A172 (cell line): Measurements from ENCODE around the gene ZNF586. TPM values are rescaled to one million over a fixed set of nuclear protein-coding genes. Genes with fewer than 3 reads are reported as not detected.
A peak's percentile ranks its signal among the peaks of the same experiment; 100 is the strongest.
"Not testable (repeated sequence)": the region's sequence is repeated elsewhere in the genome, so short reads cannot be mapped to it uniquely, and the experiment has no call there.

Source experiments
- DNase-seq: peaks from one replicate; pipeline ENCODE4 v3.0.0-alpha.2; 2015; ENCODE audit warnings: low spot score
- total RNA-seq: library from RNA; depleted of rRNA; stranded (reverse); fragments of >200 nt; shearing (Covaris generic); gene quantifications from 2 replicates; pipeline ENCODE4 v1.2.3, GENCODE V29; 2014

The ZNF586 gene
- total RNA-seq, 1 experiment from 2014 or later, result 24.6 TPM

DNA sequence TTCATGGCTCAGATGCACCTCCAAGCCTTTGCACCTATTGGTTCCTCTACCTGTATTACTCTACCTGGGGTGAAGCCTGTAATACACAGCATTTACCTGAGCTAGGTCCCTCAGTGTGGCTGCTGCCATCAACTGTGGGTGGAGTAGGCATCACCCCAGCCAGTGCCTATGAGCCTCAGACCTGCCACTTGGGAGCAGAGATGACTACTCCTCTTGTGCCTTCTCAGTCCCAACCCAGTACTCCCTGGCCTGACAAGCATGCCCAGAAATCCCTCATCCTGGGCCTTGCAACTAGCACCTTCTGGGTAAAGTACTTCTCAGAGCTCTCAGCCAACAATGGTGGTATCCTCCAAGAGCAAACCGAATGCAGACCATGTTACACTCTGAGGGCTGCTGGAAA, 27.1 kb downstream of the ZNF586 start:
- DNase-seq, result not testable (repeated sequence)

DNA sequence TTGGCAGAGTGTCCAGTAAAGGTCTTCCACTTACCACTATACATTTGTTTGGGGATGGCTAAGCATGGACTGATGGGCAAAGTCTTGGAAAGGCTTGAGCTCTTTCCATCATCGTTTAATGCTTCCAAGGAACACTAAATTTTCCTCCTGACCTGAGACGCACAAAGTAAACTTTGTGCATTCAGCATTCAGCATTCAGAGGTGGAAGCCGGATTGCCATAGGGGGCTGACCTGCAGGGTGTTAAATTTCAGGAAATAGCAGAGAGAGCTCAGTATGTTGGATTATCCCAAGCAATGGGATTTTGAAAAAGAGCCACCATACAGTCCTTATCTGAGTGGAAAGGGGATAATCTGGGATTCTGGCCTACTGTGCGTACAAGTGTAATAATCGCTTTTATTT, 31.2 kb downstream of the ZNF586 start:
- DNase-seq, result no peak

DNA sequence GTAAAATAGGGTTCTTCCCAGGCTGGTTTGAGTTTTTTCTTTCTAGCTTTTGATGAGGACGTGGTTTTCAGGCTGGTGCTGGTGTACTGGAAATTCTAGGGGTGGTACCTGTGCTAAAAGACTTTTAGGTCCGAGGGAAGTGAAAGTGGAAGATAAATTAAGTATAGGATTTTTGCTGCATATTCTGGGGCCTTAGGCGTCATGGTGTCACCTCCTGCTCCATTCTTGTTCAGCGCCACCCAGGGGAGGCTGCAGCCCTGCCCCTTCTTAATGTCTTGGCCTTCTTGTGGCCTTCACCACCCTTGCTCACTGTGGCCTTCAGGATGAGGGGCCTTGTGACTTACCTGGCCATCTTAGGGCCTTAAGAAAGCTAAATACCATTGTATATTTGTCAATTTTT, 32.8 kb downstream of the ZNF586 start:
- DNase-seq, result no peak

DNA sequence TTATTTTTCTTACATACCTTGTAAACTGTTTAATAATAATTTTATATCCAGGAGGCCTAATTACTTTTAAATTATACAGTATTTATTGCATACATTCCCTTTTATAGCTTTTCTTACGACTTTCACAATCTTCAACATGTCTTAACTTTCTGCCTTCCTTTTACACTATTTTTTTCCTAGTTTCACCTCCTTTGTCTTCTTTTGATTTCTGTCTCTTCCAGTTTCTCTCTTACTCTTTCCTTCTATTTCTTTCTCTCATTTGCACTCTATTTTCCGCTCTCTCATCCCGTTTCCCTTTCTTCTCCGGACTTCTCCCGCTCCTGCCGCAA, 33.8 kb downstream of the ZNF586 start:
- no peak for DNase-seq

DNA sequence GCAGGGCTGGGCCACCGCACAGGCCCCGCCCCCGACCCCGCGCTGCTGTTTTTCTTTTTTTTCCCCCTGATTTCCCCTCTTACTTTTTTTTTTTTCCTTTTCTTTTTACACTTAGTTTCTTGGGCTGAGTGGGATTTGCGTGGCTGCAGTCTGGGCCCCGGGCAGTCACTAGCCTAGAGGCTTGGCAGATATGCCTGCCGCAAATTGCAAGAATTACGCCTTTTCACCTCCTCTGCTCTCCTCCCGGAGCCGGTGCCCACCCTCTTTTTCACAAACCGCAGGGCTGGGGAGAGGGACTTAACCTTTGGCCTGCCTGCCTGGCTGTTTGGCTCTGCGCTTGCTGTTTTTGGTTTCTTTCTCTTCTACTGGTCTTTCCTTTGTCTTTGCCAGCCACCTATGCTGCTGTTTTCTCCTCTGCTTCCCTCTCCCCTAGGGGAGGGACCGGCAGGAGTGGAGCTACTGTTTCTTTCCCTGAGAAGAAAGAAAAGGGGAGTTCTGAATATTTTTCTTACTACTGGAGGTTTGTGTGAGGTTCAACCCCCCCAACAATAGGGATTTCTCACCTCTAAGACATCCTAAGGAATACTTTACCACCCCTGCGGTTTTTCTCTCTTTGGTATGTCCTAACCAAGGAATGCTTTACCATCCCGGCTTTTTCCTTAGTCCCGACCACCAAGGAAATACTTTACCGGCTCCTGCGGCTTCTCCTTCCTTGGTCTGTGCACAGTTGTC, 34.3 kb downstream of the ZNF586 start:
- peak; percentile 93 for DNase-seq

DNA sequence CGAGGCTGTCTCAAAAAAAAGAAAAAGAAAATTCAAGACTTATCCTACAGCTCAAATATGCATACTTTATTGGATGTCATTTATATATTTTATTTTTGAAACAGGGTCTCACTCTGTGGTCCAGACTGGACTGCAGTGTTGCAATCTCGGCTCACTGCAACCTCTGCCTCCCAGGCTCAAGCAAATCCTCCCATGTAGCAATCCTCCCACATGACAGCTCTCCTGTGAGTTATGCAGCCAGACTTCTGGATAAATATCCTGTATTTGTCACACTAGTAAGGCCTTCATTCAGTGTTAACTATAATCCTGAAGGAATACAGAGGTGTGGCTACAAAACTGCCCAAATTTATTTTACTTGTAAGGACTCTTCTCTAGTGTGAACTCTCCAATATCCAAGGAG, 38.1 kb downstream of the ZNF586 start:
- DNase-seq, result no peak

DNA sequence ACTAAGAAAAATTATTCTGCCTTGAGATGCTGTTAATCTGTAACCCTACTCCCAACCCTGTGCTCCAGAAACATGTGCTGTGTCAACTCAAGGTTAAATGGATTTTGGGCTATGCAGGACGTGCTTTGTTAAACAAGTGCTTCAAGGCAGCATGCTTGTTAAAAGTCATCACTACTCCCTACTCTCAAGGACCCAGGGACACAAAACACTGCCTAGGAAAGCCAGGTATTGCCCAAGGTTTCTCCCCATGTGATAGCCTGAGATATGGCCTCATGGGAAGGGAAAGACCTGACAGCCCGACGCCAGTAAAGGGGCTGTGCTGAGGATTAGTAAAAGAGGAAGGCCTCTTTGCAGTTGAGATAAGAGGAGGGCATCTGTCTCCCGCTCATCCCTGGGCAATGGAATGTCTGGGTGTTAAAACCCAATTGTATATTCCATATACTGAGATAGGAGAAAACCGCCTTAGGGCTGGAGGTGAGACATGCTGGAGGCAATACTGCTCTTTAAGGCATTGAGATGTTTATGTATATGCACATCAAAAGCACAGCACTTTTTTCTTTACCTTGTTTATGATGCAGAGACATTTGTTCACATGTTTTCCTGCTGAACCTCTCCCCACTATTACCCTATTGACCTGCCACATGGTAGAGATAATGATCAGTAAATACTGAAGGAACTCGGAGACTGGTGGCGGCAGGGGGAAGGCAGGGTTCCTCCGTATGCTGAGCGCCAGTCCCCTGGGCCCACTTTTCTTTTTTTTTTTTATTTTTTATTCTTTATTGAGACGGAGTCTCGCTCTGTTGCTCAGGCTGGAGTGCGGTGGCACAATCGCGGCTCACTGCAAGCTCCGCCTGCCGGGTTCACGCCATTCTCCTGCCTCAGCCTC, 41.2 kb downstream of the ZNF586 start:
- not testable (repeated sequence) for DNase-seq

DNA sequence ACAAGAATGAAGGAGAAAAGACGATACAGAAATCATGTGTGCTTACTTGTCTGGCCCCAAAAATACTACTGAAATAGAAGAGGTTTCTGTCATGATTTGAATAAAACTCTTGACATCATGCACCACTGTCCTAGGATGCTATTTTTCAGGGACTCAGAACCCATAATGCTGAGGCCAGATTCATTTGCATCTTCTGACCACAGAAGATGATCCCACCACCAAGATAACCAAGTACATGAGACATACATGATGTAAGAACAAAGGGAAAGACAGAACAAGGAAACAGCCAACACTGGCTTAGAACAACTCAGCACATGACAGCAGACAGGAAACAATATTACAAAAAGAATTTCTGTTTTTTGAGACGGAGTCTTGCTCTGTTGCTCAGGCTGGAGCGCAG, 42.8 kb downstream of the ZNF586 start:
- DNase-seq, result no peak

DNA sequence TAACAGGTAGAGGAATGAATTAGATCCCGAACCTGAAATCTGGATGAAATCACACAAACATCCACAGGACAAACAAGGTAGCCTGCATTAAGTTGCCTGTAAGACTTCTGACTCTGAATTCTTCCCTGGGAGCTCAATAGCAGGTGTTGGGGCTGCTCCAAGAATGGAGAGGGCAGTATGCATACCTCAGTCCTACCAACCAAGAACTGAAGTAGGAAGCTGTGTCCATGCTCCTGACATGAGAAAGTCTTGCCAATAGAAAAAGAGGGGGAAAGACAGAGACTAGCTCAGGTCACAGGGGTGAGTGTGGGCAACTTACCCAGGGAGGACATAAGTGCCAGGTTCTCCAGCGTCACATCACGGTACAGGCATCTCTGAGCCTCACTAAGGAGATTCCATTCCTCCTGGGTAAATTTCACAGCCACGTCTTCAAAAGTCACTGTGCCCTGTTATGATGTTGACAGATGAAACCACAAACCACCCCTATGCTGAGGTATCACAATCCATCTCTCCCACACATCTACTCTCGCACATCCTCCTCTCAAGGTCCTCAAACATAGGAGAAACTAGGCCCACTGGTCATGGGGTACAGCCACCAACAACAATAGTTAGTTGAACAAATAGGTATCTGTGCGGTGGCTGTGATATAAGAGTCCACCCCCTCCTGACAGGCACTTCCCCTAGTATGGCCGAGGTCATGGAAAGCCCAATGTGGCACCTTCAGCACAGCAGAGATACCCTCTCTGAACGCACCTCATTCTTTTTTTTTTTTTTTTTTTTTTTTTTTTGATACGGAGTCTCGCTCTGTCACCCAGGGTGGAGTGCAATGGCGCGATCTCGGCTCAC, 43.7 kb downstream of the ZNF586 start:
- DNase-seq, result not testable (repeated sequence)

DNA sequence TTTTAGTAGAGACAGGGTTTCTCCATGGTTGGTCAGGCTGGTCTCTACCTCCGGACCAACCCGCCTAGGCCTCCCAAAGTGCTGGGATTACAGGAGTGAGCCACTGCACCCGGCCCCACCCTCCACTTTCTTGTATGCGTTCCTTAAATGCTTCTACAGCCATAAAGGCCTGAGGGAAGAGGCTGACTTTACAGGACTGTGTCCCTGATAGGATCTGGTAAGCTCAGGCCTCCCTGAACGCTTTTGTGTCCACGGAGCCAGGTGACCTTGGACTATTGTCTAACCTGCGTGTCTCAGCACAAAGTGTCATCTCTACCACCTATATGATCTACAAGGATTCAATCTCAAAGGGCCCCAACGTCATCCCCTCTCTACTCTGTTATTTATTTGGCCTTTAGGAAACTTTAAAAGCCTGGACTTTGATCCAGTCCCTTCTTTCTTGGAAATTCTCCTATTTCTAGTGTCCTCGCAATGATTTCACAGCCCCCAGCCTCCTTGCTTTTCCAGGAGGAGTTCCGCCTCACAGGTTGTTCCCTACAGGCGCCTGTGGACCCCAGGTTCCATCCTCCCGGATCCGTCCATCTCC, 44.5 kb downstream of the ZNF586 start:
- DNase-seq, result no peak

DNA sequence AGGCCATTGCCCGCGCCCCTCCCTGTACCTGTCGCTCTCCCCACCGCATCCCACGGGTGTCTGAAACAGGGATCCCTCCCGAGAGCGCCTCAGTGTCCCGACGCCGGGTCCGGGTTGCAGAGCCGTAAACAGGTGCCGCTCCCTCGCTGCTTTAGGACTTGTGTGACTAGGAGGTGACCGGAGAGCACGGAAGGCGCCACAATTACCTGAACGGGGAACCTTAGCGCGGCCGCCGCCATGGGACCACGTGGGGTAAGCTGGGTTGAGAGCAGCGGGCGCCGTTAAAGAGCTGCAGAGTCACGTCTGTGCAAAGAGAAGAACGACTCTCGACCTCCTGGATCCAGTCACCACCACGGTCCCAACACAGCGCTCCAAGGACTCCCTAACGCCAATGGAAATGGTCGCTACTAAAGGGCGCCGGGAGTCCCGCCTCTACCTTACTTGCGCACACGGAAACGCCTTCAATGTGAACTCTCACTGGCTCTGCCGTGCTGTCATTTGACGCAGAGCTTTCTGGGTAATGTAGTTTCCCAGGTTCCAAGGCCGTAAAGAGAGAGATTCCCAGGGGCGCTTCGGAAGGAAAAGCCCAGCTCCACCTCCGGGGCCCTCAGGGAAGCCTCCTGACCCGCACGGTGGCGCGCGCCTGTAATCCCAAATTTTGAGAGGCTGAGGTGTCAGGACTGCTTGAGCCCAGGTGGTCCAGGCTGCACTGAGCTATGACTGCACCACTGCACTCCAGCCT, 45.2 kb downstream of the ZNF586 start, which contains the start of gene ZNF552:
Gene ZNF552 (minus strand): TSS at position 409 of the 742 bp plus-strand sequence. CDS start 170 bp downstream, at position 239.
- peak; percentile 84 for DNase-seq

DNA sequence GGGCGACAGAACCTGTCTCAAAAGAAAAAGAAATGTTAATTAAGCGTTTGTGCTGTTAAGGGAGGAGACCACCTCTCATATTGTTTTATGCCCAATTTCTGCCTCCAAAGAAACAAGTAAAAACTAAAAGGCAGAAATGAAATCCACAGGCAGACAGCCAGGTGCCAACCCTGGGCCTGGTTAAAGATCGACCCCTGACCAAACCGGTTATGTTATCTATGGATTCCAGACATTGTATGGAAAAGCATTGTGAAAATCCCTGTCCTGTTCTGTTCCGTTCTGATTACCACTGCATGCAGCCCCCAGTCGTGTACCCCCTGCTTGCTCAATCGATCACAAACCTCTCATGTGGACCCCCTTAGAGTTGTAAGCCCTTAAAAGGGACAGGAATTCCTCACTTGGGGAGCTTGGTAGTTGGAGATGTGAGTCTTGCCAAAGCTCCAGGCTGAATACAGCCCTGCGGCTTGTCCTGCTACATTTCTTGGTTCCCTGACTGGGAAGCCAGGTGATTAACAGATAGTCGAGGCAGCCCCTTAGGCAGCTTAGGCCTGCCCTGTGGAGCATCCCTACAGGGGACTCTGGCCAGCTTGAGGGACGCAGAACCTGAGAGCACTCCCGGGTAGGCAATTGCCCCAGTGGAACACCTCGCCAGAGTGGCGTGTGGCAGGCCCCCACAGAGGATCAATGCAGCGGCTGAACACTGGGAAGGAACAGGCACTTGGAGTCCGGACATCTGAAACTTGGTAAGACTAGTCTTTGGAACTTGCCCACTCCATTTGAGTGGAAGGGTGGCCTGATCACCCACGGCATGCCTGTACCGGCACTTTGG, 46.0 kb downstream of the ZNF586 start:
- DNase-seq, result no peak

DNA sequence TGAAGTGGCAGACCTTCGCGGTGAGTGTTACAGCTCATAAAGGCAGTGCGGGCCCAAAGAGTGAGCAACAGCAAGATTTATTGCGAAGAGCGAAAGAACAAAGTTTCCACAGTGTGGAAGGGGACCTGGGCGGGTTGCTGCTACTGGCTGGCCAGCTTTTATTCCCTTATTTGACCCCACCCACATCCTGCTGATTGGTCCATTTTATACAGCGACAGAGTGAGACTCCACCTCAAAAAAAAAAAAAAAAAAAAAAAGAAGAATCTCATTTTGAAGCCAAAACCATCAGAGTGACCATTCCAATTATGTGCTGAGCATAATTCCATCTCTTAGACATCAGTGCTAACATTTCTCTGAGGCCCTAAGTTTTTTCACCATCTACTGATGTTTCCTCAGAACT, 47.2 kb downstream of the ZNF586 start:
- DNase-seq, result no peak

DNA sequence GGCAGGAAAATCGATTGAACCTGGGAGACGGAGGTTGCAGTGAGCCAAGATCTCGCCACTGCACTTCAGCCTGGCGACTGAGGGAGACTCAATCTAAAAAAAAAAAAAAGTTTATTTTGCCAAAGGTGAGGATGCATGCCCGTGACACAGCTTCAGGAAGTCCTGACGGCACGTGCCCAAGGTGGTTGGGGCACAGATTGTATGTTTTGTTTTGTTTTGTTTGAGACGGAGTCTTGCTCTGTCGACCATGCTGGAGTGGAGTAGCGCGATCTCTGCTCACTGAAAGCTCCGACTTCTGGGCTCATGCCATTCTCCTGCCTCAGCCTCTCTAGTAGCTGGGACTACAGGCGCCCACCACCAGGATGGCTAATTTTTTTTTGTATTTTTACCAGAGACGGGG, 48.5 kb downstream of the ZNF586 start:
- DNase-seq, result no peak

DNA sequence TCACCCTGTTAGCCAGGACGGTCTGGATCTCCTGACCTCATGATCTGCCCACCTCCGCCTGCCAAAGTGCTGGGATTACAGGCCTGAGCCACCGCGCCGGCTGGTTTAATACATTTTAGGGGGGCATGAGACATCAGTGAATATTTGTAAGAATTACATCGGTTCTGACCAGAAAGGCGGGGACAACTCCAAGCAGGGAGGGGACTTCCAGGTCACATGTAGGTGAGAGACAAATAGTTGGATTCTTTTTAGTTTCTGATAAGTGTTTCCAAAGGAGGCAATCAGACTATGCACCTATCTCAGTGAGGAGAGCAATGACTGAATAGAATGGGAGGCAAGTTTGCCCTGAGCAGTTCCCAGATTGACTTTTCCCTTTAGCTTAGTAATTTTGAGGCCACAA, 48.9 kb downstream of the ZNF586 start:
- DNase-seq, result no peak

DNA sequence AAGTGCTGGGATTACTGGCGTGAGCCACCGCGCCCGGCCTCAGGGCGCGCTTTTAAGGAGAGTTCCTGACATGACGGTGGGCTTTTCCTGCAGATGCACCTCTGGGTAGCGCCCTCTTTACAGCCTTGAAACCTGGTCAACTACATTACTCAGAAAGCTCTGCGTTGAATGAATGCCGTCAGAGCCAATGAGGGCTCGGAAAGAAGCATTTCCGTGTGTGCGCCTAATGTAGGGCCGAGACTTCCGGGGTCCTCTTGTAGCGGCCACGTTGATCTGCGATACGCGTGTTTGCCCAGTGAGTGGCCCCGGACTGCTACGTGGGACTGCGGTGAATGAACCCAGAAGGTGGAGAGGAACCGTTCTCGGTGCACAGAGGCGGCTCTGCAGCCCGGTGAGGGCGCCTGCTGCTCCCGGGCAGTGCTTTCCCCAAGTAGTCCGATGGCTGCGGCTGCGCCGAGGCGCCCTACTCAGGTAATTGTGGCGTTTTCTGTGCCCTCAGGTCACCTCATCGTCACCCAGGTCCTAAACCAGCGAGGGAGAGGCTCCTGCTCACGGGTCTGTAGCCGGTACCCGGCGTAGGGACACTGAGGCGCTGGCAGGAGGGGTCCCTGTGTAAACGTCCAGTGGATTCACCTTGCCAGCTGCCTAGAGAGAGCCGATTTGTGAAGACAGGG, 50.1 kb downstream of the ZNF586 start:
- DNase-seq, result peak; percentile 97

DNA sequence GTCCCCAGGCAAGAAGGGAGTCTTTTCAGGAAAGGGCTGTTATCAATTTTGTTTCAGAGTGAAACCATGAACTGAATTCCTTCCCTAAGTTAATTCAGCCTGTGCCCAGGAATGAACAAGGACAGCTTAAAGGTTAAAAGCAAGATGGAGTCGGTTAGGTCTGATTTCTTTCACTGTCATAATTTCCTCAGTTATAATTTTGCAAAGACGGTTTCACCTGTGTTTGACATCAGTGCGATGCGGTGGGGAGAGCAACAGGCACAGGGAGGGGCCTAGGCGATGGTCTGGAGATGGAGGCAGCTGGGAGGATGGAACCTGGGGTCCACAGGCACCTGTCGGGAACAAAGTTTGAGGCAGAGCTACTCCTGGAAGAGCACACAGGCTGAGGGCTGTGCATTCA, 51.1 kb downstream of the ZNF586 start:
- no peak for DNase-seq

DNA sequence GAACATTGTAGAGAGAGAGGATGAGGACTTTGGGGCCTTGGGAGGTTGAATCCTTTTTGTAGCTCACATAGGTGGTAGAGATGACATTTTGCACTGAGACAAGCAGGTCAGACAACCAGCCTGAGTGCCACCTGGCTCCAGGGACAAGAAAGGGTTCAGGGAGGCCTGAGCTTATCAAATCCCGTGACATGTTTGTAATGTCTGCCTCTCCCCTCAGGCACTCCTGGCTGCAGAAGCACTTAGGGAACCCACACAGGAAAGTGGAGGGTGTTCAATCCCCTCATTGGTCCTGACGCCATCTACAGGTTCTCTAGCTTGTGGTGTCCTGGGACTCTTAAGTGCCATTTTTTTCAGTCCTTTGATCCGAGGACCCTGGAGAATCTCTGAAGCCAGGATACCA, 51.6 kb downstream of the ZNF586 start:
- DNase-seq, result not testable (repeated sequence)

DNA sequence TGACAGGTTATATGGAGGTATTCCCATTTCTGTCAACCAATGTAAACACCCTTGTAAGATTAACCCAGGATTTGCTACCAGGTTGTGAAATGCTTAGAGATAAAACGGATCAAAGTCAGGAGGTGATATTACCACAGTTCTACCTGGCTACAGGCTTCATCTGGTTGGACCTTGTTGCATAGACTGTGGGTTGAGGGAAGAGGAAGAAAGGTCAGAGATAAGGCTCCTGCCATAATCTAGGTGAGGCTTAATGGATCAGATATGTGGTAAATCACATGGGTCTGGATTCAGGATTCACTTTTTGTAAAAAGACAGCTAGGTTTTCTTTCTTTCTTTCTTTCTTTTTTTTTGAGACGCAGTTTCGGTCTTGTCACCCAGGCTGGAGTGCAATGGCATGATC, 52.0 kb downstream of the ZNF586 start:
- DNase-seq, result not testable (repeated sequence)

DNA sequence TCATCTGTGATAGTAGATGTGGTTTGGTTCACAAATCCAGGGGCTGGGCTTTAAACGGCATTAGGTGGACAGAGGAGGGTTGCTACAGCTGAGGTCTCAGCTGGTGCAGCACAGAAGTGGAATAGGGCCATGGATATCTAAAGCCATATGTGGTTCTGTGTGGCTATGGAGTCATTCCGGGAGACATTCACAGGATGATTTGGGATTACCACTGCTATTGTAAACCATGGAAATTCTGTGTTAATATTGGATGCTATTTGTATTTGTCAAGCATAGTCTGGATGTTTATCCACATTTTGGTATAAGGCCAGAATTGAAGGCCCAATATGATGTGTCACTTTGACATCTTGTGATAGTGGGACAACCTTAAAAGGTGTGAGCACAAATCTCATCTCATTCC, 53.7 kb downstream of the ZNF586 start:
- not testable (repeated sequence) for DNase-seq
